HL-60 (cell line): ENCODE measurements around the gene POC1B.

Experiments
- DNase-seq, 2 experiments: peaks; one replicate each; pipeline ENCODE4 v3.0.0-alpha.2; 2010 to 2020; ENCODE audit warnings: low read depth in 1 of 2, low spot score in 1 of 2
- H3K27ac ChIP-seq: fragments of 250-450 bp; sonication (Bioruptor Pico); replicated peaks from 2 replicates; pipeline ENCODE4 v1.5.1; 2020; ENCODE audit warnings: mild to moderate bottlenecking, moderate library complexity
- H3K27me3 ChIP-seq: fragments of 250-450 bp; sonication (Bioruptor Pico); 2 replicates; pipeline ENCODE4 v1.5.1; 2021; ENCODE audit warnings: mild to moderate bottlenecking, moderate library complexity; ENCODE audit not compliant: insufficient read depth, poor library complexity, severe bottlenecking
- H3K4me3 ChIP-seq: replicated peaks from 2 replicates; pipeline ENCODE4 v1.5.1; 2011; ENCODE audit warnings: mild to moderate bottlenecking, control low read depth, low read length; ENCODE audit not compliant: insufficient read depth
- CTCF ChIP-seq: IDR thresholded peaks from one replicate; pipeline ENCODE4 v1.5.1; 2011; ENCODE audit warnings: low read length, control low read depth, inconsistent platforms; ENCODE audit not compliant: insufficient read depth
- GABPA ChIP-seq: IDR thresholded peaks from 2 replicates; pipeline ENCODE4 v1.6.1; 2012; ENCODE audit warnings: low read depth
- POLR2AphosphoS5 ChIP-seq: IDR thresholded peaks from 2 replicates; pipeline ENCODE4 v1.6.1; 2012; ENCODE audit warnings: low read depth
- SPI1 ChIP-seq: IDR thresholded peaks from 2 replicates; pipeline ENCODE4 v1.6.1; 2012; ENCODE audit warnings: low read depth, mild to moderate bottlenecking, borderline replicate concordance
- TF ChIP-seq, protein P1 (sequence below): IDR thresholded peaks from 2 replicates; pipeline ENCODE4 v1.6.1; 2012; ENCODE audit warnings: low read depth; ENCODE audit not compliant: insufficient replicate concordance

The POC1B gene

GRCh38 chr12:89507015-89507824, 18.6 kb downstream of the POC1B start:
- H3K27ac ChIP-seq = no peak overlapping the region
- H3K27me3 ChIP-seq = no peaks in the 10 kb centered on the region
- no peak for DNase-seq
- no peak overlapping the region for H3K4me3 ChIP-seq
- TF ChIP-seq, protein P1, sequence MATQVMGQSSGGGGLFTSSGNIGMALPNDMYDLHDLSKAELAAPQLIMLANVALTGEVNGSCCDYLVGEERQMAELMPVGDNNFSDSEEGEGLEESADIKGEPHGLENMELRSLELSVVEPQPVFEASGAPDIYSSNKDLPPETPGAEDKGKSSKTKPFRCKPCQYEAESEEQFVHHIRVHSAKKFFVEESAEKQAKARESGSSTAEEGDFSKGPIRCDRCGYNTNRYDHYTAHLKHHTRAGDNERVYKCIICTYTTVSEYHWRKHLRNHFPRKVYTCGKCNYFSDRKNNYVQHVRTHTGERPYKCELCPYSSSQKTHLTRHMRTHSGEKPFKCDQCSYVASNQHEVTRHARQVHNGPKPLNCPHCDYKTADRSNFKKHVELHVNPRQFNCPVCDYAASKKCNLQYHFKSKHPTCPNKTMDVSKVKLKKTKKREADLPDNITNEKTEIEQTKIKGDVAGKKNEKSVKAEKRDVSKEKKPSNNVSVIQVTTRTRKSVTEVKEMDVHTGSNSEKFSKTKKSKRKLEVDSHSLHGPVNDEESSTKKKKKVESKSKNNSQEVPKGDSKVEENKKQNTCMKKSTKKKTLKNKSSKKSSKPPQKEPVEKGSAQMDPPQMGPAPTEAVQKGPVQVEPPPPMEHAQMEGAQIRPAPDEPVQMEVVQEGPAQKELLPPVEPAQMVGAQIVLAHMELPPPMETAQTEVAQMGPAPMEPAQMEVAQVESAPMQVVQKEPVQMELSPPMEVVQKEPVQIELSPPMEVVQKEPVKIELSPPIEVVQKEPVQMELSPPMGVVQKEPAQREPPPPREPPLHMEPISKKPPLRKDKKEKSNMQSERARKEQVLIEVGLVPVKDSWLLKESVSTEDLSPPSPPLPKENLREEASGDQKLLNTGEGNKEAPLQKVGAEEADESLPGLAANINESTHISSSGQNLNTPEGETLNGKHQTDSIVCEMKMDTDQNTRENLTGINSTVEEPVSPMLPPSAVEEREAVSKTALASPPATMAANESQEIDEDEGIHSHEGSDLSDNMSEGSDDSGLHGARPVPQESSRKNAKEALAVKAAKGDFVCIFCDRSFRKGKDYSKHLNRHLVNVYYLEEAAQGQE = no peak
- TF ChIP-seq GABPA (no peak), CTCF (no peak), POLR2AphosphoS5 (no peak), SPI1 (no peak)

GRCh38 chr12:89506050-89506449, 19.8 kb downstream of the POC1B start:
- Histone ChIP-seq H3K4me3 (no peak overlapping the region), H3K27me3 (no peaks in the 10 kb centered on the region), H3K27ac (no peak overlapping the region)
- DNase-seq = no peak
- TF ChIP-seq POLR2AphosphoS5 (no peak), CTCF (no peak), GABPA (no peak), SPI1 (no peak)
- TF ChIP-seq, protein P1 = no peak

GRCh38 chr12:89504560-89505346, 21.1 kb downstream of the POC1B start:
- H3K27ac ChIP-seq = no peak overlapping the region
- TF ChIP-seq CTCF = no peak
- H3K27me3 ChIP-seq = no peaks in the 10 kb centered on the region
- no peak for DNase-seq
- H3K4me3 ChIP-seq = no peak overlapping the region
